Stimulated activated CD4-positive, alpha-beta T cell treated with anti-CD3 and anti-CD28 coated beads, TNF-alpha, amount 100 ng/mL, for 48 hours (primary cell): ENCODE data around the gene KRT72.

Source experiments
- DNase-seq, 3 donors: peaks; one replicate each; pipeline ENCODE4 v3.0.0-alpha.2; 2020; ENCODE audit warnings: low read depth in 3 of 3

The KRT72 gene

GRCh38 chr12:52541709-52542108 lies 59.6 kb downstream of the KRT72 start:
- no peak for DNase-seq

- no peak for DNase-seq
Measured at GRCh38 chr12:52540531-52540930, 60.7 kb downstream of the KRT72 start.

GRCh38 chr12:52539821-52540173 lies 61.5 kb downstream of the KRT72 start:
- DNase-seq = no peak

- no peak for DNase-seq
Measured at GRCh38 chr12:52539083-52539820, 62.0 kb downstream of the KRT72 start.

GRCh38 chr12:52537101-52537500 lies 64.2 kb downstream of the KRT72 start:
- no peak for DNase-seq
